Vein endothelial cell (primary cell): ENCODE measurements around the gene FGF13. TPM values are rescaled to one million over a fixed set of nuclear protein-coding genes. Genes with fewer than 3 reads are reported as not detected.

Source experiments
- small RNA-seq: library from RNA; depleted of rRNA; stranded (forward); fragments of <200 nt; gene quantifications from one replicate; pipeline ENCODE3, GENCODE V24; 2012
- total RNA-seq: library from RNA; depleted of rRNA; stranded (reverse); fragments of >200 nt; gene quantifications from 2 replicates; pipeline ENCODE4 v1.2.3, GENCODE V29; 2012

The FGF13 gene
- 20.3 and 43.1 TPM in 2 replicates for total RNA-seq

DNA sequence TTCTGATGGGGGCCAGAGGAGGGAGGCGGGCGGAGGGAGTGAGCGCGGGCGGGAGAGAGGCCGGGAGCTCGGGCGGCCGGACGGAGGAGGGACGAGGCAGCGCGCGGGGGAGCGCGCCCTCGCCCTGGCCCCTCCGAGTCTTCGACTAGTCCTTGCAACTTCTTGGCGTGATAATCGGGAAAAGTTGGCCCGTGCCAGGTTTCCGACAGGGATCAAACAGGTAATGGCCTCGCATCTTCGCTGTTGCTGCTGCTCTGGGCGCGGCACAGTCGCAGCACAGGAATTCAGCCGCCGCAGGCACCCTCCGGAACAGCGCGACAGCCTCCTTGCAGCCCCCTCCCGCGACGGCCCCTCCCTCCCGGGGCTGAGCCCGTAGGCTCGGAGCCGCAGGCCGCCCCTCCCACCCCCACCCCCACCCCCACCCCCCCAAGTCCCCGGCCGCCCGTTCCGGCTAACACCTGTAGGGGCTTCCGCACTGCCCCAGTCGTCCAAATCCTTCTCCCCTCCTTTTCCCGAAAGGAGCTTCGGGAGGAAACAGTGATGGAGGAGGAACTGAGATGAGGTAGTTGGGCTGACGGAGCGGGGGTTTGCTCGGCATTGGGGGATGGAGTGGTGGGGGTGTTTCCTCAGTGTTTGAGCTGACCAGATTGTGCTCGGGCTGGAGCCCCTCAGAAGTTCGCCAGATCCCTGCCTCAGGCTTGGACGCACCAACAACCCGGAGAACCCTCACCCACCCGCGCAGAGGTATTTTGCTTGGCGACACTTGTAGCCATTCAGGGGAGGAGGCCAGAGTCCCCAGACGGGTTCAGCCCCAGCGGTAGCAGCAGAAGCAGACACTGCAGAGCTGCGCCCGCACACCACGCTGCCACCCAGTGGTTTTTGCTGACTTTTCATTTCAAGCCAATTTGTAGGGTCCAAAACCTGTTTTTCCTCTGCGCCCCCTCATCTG is at the start of gene FGF13:
Gene FGF13, minus strand, starts transcription at position 319 of the 949 bp plus-strand sequence. CDS start 714 bp downstream, outside the sequence.

Small RNA genes lying within 50 kb of the gene (small RNA-seq; reads per million reads assigned to genes)
- not detected for gene AL031386.1
- gene MIR504 = 0.66 reads per million, percentile 42 among the genes with 10 or more reads in this experiment
